K562 (cell line): Measurements from ENCODE around the gene MOB3C. TPM values are rescaled to one million over a fixed set of nuclear protein-coding genes. Genes with fewer than 3 reads are reported as not detected.
"Not testable (repeated sequence)": the region's sequence is repeated elsewhere in the genome, so short reads cannot be mapped to it uniquely, and the experiment has no call there.

Experiments
- ATAC-seq: fragments of 200-7000 bp; cut with Tn5 transposase; 3 replicates; pipeline ENCODE4 v1.9.1; 2020; ENCODE audit warnings: moderate library complexity
- BruUV-seq: library from RNA; stranded (reverse); fragments of 400-500 nt; replicated peaks from 2 replicates; lab custom pipeline; 2021; lab: Mats Ljungman, UMichigan
- CTCF ChIA-PET: fragments of 300-600 bp; formaldehyde crosslinking; extraction: SDS; loops from one replicate; lab custom pipeline; 2021; ENCODE audit warnings: low intra/inter-chr PET ratio; lab: Yijun Ruan, JAX
- POLR2A ChIA-PET: fragments of 300-600, 350-650 bp; sonication (Branson Sonifier 250); formaldehyde crosslinking; extraction: SDS; loops from one replicate; lab custom pipeline; 2021; ENCODE audit warnings: antibody characterized with exemption, inconsistent platforms; lab: Yijun Ruan, JAX
- DNase-seq, 4 experiments: peaks; one replicate each; pipeline versions ENCODE4 v3.0.0 to v3.0.0-alpha.2; 2011 to 2018; ENCODE audit warnings: low spot score in 3 of 4, mixed read lengths in 3 of 4; ENCODE audit errors: extremely low read depth in 1 of 4
- FAIRE-seq: peaks from 2 replicates; lab custom pipeline; 2011; peaks lifted over from hg19 to GRCh38; lab: Jason Lieb, UNC
- H2AFZ ChIP-seq: 2 replicates; pipeline ENCODE4 v1.6.0; 2011; ENCODE audit warnings: low read depth, low read length, control low read depth, inconsistent platforms
- H3K27ac ChIP-seq: fragments of 200-600 bp; 3 replicates; pipeline ENCODE4 v1.8.0; 2011; ENCODE audit warnings: low read depth, mild to moderate bottlenecking, control low read depth, inconsistent platforms, low read length, moderate library complexity, mixed read lengths; ENCODE audit errors: extremely low read depth
- H3K27me3 ChIP-seq, 2 experiments: fragments of 300-600 bp in 1 of 2; 2 replicates in 1 of 2; 3 replicates in 1 of 2; pipeline versions ENCODE4 v1.6.0 to v1.8.0; 2011; ENCODE audit warnings: inconsistent platforms in 2 of 2, low read length in 2 of 2, mild to moderate bottlenecking in 1 of 2, mixed read lengths in 1 of 2, moderate library complexity in 1 of 2; ENCODE audit not compliant: control insufficient read depth in 2 of 2, insufficient read depth in 2 of 2
- H3K36me3 ChIP-seq: fragments of 300-600 bp; 3 replicates; pipeline ENCODE4 v1.8.0; 2011; ENCODE audit warnings: mild to moderate bottlenecking, low read length, inconsistent platforms; ENCODE audit not compliant: control insufficient read depth, insufficient read depth
- H3K4me1 ChIP-seq, 2 experiments: fragments of 200-600 bp in 1 of 2; replicated peaks in 1 of 2; 2 replicates in 1 of 2; 3 replicates in 1 of 2; pipeline versions ENCODE4 v1.5.1 to v1.8.0; 2011; ENCODE audit warnings: inconsistent platforms in 2 of 2, low read length in 2 of 2, mild to moderate bottlenecking in 1 of 2, mixed read lengths in 1 of 2, moderate library complexity in 1 of 2; ENCODE audit not compliant: control insufficient read depth in 2 of 2, insufficient read depth in 2 of 2
- H3K4me2 ChIP-seq: 2 replicates; pipeline ENCODE4 v1.6.1; 2011; ENCODE audit warnings: low read length, control low read depth, inconsistent platforms, mixed read lengths; ENCODE audit not compliant: insufficient read depth
- H3K4me3 ChIP-seq: fragments of 200-600 bp; sonication (generic), shearing (Covaris generic); 2 replicates; pipeline ENCODE4 v1.5.1; 2016; ENCODE audit warnings: control low read depth, inconsistent platforms
- H3K79me2 ChIP-seq: fragments of 200-600 bp; 3 replicates; pipeline ENCODE4 v1.8.0; 2011; ENCODE audit warnings: low read length, inconsistent platforms; ENCODE audit not compliant: control insufficient read depth, insufficient read depth
- H3K9ac ChIP-seq, 2 experiments: 2 replicates each; pipeline versions ENCODE4 v1.6.0 to v1.6.1; 2011; ENCODE audit warnings: low read depth in 2 of 2, low read length in 2 of 2, control low read depth in 1 of 2, inconsistent platforms in 1 of 2, mild to moderate bottlenecking in 1 of 2, mixed read lengths in 1 of 2; ENCODE audit not compliant: insufficient read depth in 1 of 2
- H3K9me1 ChIP-seq: one replicate; pipeline ENCODE4 v1.6.0; 2011; ENCODE audit warnings: inconsistent platforms, mild to moderate bottlenecking, low read length, moderate library complexity; ENCODE audit not compliant: control insufficient read depth, insufficient read depth
- H3K9me3 ChIP-seq: replicated peaks from 2 replicates; pipeline ENCODE4 v1.5.1; 2011; ENCODE audit warnings: low read depth, low read length, inconsistent platforms; ENCODE audit not compliant: control insufficient read depth, insufficient read depth
- H4K20me1 ChIP-seq: replicated peaks from 2 replicates; pipeline ENCODE4 v1.6.1; 2011; ENCODE audit warnings: low read length, inconsistent platforms, mixed read lengths; ENCODE audit not compliant: control insufficient read depth, insufficient read depth
- BCOR ChIP-seq: fragments of 450-650 bp; IDR thresholded peaks from 2 replicates; pipeline ENCODE4 v1.6.1; 2016
- GABPA ChIP-seq: fragments of 200-800 bp; sonication (Bioruptor generic); conservative IDR thresholded peaks from 2 replicates; pipeline ENCODE4 v1.6.1; 2016; ENCODE audit warnings: low read depth, missing genetic modification characterization, missing compliant biosample characterization
- ZNF146 ChIP-seq: IDR thresholded peaks from one replicate; pipeline ENCODE4 v1.6.1; 2018; ENCODE audit warnings: missing compliant biosample characterization; ENCODE audit not compliant: unreplicated experiment
- WGBS: fragments of 100-300 bp; shearing (Covaris generic); methylation state at CpG from one replicate; pipeline ENCODE4 v1.1.6; 2016; ENCODE audit warnings: low coverage, mixed read lengths; ENCODE audit not compliant: insufficient coverage; ENCODE audit errors: missing lambda C conversion rate; 5-methylcytosine and 5-hydroxymethylcytosine counted together
- in situ Hi-C: fragments of 300-500 bp; cut with MboI; formaldehyde crosslinking; loops from 4 replicates; pipeline ENCODE4 v1.15.0; 2018; ENCODE audit warnings: inconsistent platforms, mixed read lengths
- intact Hi-C: fragments of 100-400 bp; cut with micrococcal nuclease; formaldehyde crosslinking; loops from 2 replicates; pipeline ENCODE4 v1.14.2; 2022
- polyA plus RNA-seq, 8 experiments: library from polyadenylated mRNA; depleted of rRNA in 4 of 8; stranded (reverse) in 5 of 8; unstranded in 3 of 8; fragments of >200 nt; fragmentation: Nextera tagmentation in 2 of 8; fragmentation: Illumina TruSeq in 1 of 8; extraction: Ambion mirVana in 2 of 8; extraction: Trizol in 1 of 8; gene quantifications; 2 replicates each; pipeline versions ENCODE4 v1.2.1 to v1.2.3, GENCODE V29; 2011 to 2014; ENCODE audit warnings: inconsistent platforms in 1 of 8, missing spikeins in 1 of 8
- total RNA-seq, 7 experiments: library from RNA; depleted of rRNA in 6 of 7; stranded (reverse); fragments of >200 nt in 6 of 7; fragmentation: Illumina TruSeq in 2 of 7; extraction: Trizol in 2 of 7; gene quantifications; 2 replicates each; pipeline versions ENCODE4 v1.2.1 to v1.2.3, GENCODE V29; 2011 to 2021; ENCODE audit warnings: low replicate concordance in 1 of 7
- TF ChIP-seq, protein P1 (sequence below), 3 experiments: IDR thresholded peaks in 2 of 3; conservative IDR thresholded peaks in 1 of 3; 2 replicates each; pipeline ENCODE4 v1.5.1; 2011 to 2012; ENCODE audit warnings: low read length in 3 of 3, mild to moderate bottlenecking in 3 of 3, control low read depth in 2 of 3, improper control_type of control experiment in 1 of 3, inconsistent platforms in 1 of 3, low read depth in 1 of 3, mixed read lengths in 1 of 3, moderate library complexity in 1 of 3; ENCODE audit not compliant: insufficient read depth in 2 of 3

The MOB3C gene
- total and polyA plus RNA-seq, 9 of the 15 experiments (the other 6 are each of a cell fraction or from before 2014, with no cell fraction given) = 1.0 to 7.5 (median 3.7) TPM

DNA sequence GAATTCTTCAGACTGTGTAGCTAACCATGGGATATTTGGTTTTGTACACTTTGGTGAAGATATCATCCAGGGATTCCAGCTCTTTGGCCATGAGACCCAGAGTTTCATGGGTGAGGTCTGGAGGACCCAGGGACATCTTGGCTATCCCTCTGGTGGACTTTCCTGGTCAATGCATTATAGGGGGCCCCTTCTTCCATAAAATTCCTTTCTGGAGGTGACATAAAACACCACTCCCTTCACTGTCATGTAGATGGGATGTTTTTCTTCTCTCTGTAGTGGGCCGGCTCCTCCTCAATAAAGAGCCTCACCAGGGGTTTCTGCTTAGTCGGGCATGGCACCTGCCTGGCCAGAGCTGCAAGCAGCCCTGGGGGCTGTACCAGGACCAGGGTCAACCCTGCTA, 49.4 kb upstream of the MOB3C start:
- peaks cover 13% of the 10 kb centered on the region for H3K79me2 ChIP-seq
- ATAC-seq = no peak
- TF ChIP-seq GABPA (tag) = no peak
- TF ChIP-seq, protein P1, sequence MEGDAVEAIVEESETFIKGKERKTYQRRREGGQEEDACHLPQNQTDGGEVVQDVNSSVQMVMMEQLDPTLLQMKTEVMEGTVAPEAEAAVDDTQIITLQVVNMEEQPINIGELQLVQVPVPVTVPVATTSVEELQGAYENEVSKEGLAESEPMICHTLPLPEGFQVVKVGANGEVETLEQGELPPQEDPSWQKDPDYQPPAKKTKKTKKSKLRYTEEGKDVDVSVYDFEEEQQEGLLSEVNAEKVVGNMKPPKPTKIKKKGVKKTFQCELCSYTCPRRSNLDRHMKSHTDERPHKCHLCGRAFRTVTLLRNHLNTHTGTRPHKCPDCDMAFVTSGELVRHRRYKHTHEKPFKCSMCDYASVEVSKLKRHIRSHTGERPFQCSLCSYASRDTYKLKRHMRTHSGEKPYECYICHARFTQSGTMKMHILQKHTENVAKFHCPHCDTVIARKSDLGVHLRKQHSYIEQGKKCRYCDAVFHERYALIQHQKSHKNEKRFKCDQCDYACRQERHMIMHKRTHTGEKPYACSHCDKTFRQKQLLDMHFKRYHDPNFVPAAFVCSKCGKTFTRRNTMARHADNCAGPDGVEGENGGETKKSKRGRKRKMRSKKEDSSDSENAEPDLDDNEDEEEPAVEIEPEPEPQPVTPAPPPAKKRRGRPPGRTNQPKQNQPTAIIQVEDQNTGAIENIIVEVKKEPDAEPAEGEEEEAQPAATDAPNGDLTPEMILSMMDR (IDR thresholded peaks at IDR 0.05 in 2 of 3, conservative IDR thresholded peaks at IDR 0.05 in 1 of 3; ENCODE audit: insufficient read depth in 2 of 3, low read depth in 1 of 3, low read length in 3 of 3) = peak in 1 of 3 experiments; percentile 4; a peak in 1 of 6 replicates
- TF ChIP-seq, all 486 proteins: peak for 1
- no TSS peak for BruUV-seq
- no peak overlapping the region for H3K9ac ChIP-seq
- FAIRE-seq = no peak
- peaks cover 12% of the 10 kb centered on the region for H3K36me3 ChIP-seq
- no peak overlapping the region for H2AFZ ChIP-seq
- no peak for DNase-seq
- H3K4me2 ChIP-seq = no peak overlapping the region
- CTCF ChIA-PET = no interaction called here
- H3K9me1 ChIP-seq = no peaks in the 10 kb centered on the region
- no peaks in the 10 kb centered on the region for H4K20me1 ChIP-seq
- H3K27ac ChIP-seq = no peak overlapping the region
- peaks cover 9 to 13% of the 10 kb centered on the region in 2 experiments; a peak in 3 of 5 replicates for H3K4me1 ChIP-seq
- intact Hi-C loops = no loop called here
- in situ Hi-C loops = no loop called here
- H3K27me3 ChIP-seq = no peaks in the 10 kb centered on the region
- 71% methylated on average over 2 of the region's 2 CpGs for WGBS
- H3K4me3 ChIP-seq = no peak overlapping the region
- no peaks in the 10 kb centered on the region for H3K9me3 ChIP-seq
- POLR2A ChIA-PET = interaction anchor here (0.7 to 1.6 kb wide), 7 partner anchors 10 to 305 kb away, joined by 3 to 5 read pairs (median 3); no protein-coding TSS in a partner anchor

DNA sequence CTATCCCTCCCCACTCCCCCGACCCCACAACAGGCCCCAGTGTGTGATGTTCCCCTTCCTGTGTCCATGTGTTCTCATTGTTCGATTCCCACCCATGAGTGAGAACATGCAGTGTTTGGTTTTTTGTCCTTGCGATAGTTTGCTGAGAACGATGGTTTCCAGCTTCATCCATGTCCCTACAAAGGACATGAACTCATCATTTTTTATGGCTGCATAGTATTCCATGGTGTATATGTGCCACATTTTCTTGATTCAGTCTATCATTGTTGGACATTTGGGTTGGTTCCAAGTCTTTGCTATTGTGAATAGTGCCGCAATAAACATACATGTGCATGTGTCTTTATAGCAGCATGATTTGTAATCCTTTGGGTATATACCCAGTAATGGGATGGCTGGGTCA, 46.3 kb upstream of the MOB3C start:
- peak; percentile 15; the same call in 1 of the 2 replicates for TF ChIP-seq BCOR
- peak; percentile 24 for TF ChIP-seq ZNF146
- H3K9me1 ChIP-seq, H3K27ac ChIP-seq, DNase-seq, FAIRE-seq, H3K9ac ChIP-seq, BruUV-seq, H4K20me1 ChIP-seq, H3K4me1 ChIP-seq, intact Hi-C loops, H3K27me3 ChIP-seq, ATAC-seq, in situ Hi-C loops, H3K9me3 ChIP-seq, H2AFZ ChIP-seq, H3K4me2 ChIP-seq, H3K4me3 ChIP-seq: not testable (repeated sequence)
- WGBS = 93% methylated on average over 4 of the region's 5 CpGs
- POLR2A ChIA-PET = interaction anchor here (1.0 kb wide), 1 partner anchor 12 kb away, joined by 4 read pairs; no protein-coding TSS in a partner anchor
- Histone ChIP-seq H3K79me2 (peaks cover 12% of the 10 kb centered on the region), H3K36me3 (peaks cover 18% of the 10 kb centered on the region)
- CTCF ChIA-PET = interaction anchor here (0.7 kb wide), 1 partner anchor 61 kb away, joined by 6 read pairs; no protein-coding TSS in a partner anchor

DNA sequence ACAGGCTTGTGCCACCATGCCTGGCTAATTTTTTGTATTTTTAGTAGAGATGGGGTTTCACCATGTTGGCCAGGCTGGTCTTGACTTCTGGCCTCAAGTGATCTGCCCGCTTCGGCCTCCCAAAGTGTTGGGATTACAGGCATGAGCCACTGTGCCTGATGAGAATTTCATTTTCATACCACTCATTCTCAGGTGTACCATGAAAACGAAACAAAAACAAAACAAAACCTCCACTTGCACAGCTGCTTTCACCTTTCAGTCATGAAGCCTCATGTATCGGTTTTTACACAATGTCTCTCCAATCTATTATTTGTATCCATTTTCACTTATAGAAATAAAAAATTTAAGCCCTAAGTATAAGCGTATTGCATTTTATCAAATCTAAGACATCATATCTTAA, 43.5 kb upstream of the MOB3C start:
- WGBS = 87% methylated on average over 5 of the region's 5 CpGs
- DNase-seq, H3K9me3 ChIP-seq, intact Hi-C loops, H3K4me2 ChIP-seq, H3K4me1 ChIP-seq, H2AFZ ChIP-seq, H3K27ac ChIP-seq, FAIRE-seq, H3K27me3 ChIP-seq, H3K79me2 ChIP-seq, H4K20me1 ChIP-seq, POLR2A ChIA-PET, in situ Hi-C loops, ATAC-seq, H3K4me3 ChIP-seq, H3K9me1 ChIP-seq, BruUV-seq, H3K9ac ChIP-seq: not testable (repeated sequence)
- CTCF ChIA-PET = interaction anchor here (0.9 kb wide), 1 partner anchor 38 kb away, joined by 3 read pairs; no protein-coding TSS in a partner anchor
- H3K36me3 ChIP-seq = peaks cover 33% of the 10 kb centered on the region
